Transverse colon (tissue), 3 donors: ENCODE measurements around the gene ETHE1.

Experiments
- CTCF ChIP-seq, 5 experiments: fragments of 200-600 bp in 3 of 5; fragments of 450-650 bp in 2 of 5; sonication (generic) in 3 of 5; IDR thresholded peaks; 1 replicate in 2 of 5; 2 replicates in 3 of 5; pipeline ENCODE4 v1.5.1; 2016 to 2017; ENCODE audit warnings: antibody characterized with exemption in 5 of 5, inconsistent platforms in 3 of 5, mild to moderate bottlenecking in 2 of 5, moderate library complexity in 1 of 5
- EP300 ChIP-seq: sonication (generic); formaldehyde crosslinking; IDR thresholded peaks from one replicate; pipeline ENCODE4 v1.6.1; 2017; ENCODE audit warnings: antibody characterized with exemption, low read depth
- POLR2A ChIP-seq: fragments of 450-650 bp; IDR thresholded peaks from one replicate; pipeline ENCODE4 v1.6.1; 2016; ENCODE audit warnings: antibody characterized with exemption, mild to moderate bottlenecking, moderate library complexity

GRCh38 chr19:43488179-43488578 is 38.8 kb downstream of the ETHE1 start:
- TF ChIP-seq POLR2A (no peak), EP300 (no peak), CTCF (IDR thresholded peaks at IDR 0.05) (no peak)
